ENCODE data around the gene IRF6. TPM values are rescaled to one million over a fixed set of nuclear protein-coding genes. Genes with fewer than 3 reads are reported as not detected.

Gene IRF6
- total RNA-seq, 4 donors from 2014 or later, result 0.46 to 1.2 (median 0.75) TPM

DNA sequence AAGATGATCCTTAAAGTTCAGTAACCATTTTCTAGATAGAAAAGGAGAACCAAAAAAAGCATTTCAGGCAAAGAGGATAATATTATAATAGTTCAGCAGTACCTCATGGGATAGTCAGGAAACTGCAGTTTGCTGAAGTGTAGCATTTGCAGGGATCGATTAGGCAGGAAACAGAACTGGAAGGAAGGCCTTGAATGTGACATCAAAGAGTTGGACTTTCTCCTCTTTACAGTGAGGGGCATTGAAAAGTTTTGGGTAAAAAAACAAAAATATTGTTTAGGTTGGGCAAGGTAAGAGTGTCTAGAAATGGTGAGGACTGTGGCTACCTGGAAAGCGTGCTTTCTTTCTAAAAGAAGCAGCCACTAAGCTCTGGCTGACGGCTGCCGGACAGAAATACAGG, 8.0 kb upstream of the IRF6 start:
- H3K9me3 ChIP-seq, result no peaks in the 10 kb centered on the region
- peaks cover 0 to 5% (median 0%) of the 10 kb centered on the region in 4 donors for H3K27me3 ChIP-seq
- 92% methylated on average over 4 of the region's 4 CpGs for WGBS
- TF ChIP-seq POLR2AphosphoS5 (IDR thresholded peaks at IDR 0.05), result no peak
- no peak for TF ChIP-seq EP300 (IDR thresholded peaks at IDR 0.05)
- TF ChIP-seq, protein P1, sequence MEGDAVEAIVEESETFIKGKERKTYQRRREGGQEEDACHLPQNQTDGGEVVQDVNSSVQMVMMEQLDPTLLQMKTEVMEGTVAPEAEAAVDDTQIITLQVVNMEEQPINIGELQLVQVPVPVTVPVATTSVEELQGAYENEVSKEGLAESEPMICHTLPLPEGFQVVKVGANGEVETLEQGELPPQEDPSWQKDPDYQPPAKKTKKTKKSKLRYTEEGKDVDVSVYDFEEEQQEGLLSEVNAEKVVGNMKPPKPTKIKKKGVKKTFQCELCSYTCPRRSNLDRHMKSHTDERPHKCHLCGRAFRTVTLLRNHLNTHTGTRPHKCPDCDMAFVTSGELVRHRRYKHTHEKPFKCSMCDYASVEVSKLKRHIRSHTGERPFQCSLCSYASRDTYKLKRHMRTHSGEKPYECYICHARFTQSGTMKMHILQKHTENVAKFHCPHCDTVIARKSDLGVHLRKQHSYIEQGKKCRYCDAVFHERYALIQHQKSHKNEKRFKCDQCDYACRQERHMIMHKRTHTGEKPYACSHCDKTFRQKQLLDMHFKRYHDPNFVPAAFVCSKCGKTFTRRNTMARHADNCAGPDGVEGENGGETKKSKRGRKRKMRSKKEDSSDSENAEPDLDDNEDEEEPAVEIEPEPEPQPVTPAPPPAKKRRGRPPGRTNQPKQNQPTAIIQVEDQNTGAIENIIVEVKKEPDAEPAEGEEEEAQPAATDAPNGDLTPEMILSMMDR (IDR thresholded peaks at IDR 0.05), result no peak
- no peaks in the 10 kb centered on the region for H3K4me1 ChIP-seq
- no peak overlapping the region for H3K27ac ChIP-seq (replicated peaks in 1 of 4)
- peak; percentile 21 for DNase-seq (ENCODE audit: extremely low spot score)
- intact Hi-C loops (cut with DNase I), result no loop called here
- no peaks in the 10 kb centered on the region for H3K36me3 ChIP-seq
- no peak overlapping the region for H3K4me3 ChIP-seq

GRCh38 chr1:209810783-209811182, 4.8 kb upstream of the IRF6 start:
- TF ChIP-seq EP300 (IDR thresholded peaks at IDR 0.05) (no peak), POLR2A (IDR thresholded peaks at IDR 0.05; ENCODE audit: low read depth) (no peak), POLR2AphosphoS5 (IDR thresholded peaks at IDR 0.05) (no peak)
- TF ChIP-seq, protein P1 (IDR thresholded peaks at IDR 0.05), result no peak
- Histone ChIP-seq H3K27me3 (peaks cover 0 to 3% (median 0%) of the 10 kb centered on the region in 4 donors), H3K4me1 (peaks cover 5 to 12% (median 10%) of the 10 kb centered on the region in 4 donors), H3K4me3 (no peak overlapping the region), H3K36me3 (no peaks in the 10 kb centered on the region), H3K9me3 (no peaks in the 10 kb centered on the region), H3K27ac (replicated peaks in 1 of 4) (no peak overlapping the region)
- DNase-seq (ENCODE audit: extremely low spot score), result no peak
- intact Hi-C loops (cut with DNase I), result no loop called here
- WGBS, result 96% methylated on average over 5 of the region's 5 CpGs

DNA sequence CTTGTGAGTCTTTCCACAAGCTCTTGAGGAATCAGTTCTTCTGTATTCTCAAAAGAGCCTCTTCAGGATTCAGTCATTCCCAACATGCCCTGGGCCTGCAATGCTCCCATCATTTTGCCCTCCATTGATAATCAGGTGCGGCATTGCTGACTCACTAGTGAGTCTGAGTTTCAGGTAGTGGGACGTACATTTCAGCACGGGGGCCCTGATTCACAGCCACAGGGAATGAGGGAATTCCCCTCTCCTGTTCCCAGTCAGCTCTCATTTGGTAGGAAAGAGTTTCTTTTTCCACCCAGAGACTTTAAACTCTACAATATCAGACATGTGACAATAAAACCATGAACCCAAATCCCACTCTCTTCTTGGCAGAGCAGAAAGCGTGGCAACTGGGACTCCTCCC, 3.7 kb upstream of the IRF6 start:
- DNase-seq (ENCODE audit: extremely low spot score), result no peak
- intact Hi-C loops (cut with DNase I), result no loop called here
- no peaks in the 10 kb centered on the region for H3K9me3 ChIP-seq
- H3K27ac ChIP-seq (replicated peaks in 1 of 4), result no peak overlapping the region
- no peak for TF ChIP-seq POLR2AphosphoS5 (IDR thresholded peaks at IDR 0.05)
- TF ChIP-seq, protein P1 (IDR thresholded peaks at IDR 0.05), result no peak
- no peak overlapping the region for H3K4me3 ChIP-seq
- peaks cover 5 to 19% (median 14%) of the 10 kb centered on the region in 4 donors for H3K4me1 ChIP-seq
- no peaks in the 10 kb centered on the region for H3K36me3 ChIP-seq
- H3K27me3 ChIP-seq, result peaks cover 0 to 9% (median 0%) of the 10 kb centered on the region in 4 donors
- WGBS, result 98% methylated on average over 4 of the region's 4 CpGs

DNA sequence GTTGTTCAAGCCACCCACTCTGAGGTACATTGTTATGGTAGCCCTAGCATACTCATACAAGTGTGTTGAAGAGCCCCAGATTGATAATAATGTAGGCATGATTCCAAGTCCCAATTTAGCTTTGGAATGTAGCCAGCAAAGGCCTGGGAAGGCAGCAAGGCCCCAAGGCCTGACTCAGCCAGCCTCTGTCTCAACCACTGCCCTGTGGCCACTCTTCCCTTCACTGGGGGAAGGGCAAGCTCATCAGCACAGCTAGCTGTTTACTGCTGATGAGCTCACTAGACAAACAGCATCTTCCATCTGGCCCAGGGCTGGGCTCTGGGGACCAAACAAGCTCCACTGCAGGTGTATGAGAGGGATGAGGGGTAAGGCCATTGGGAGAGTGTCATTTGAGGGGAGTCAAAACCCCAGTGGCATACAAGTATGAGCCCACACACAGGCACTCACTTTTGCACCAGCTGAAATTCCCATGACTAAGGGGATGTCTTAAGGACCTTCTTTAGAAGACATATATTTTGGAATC, 2.2 kb upstream of the IRF6 start:
- Histone ChIP-seq H3K4me3 (no peak overlapping the region), H3K27me3 (peaks cover 0 to 9% (median 0%) of the 10 kb centered on the region in 4 donors), H3K36me3 (no peaks in the 10 kb centered on the region), H3K27ac (replicated peaks in 1 of 4) (no peak overlapping the region), H3K9me3 (no peaks in the 10 kb centered on the region), H3K4me1 (peaks cover 5 to 19% (median 14%) of the 10 kb centered on the region in 4 donors)
- no peak for DNase-seq (ENCODE audit: extremely low spot score)
- TF ChIP-seq POLR2AphosphoS5 (IDR thresholded peaks at IDR 0.05) (no peak), EP300 (IDR thresholded peaks at IDR 0.05) (no peak), POLR2A (IDR thresholded peaks at IDR 0.05; ENCODE audit: low read depth) (no peak)
- TF ChIP-seq, protein P1 (IDR thresholded peaks at IDR 0.05), result no peak
- intact Hi-C loops (cut with DNase I), result no loop called here

GRCh38 chr1:209807509-209807908, 1.6 kb upstream of the IRF6 start:
- DNase-seq (ENCODE audit: extremely low spot score), result no peak

More at GRCh38 chr1:209807509-209807908, 1.6 kb upstream of the IRF6 start:
- Histone ChIP-seq H3K27me3 (peaks cover 0 to 9% (median 0%) of the 10 kb centered on the region in 4 donors), H3K9me3 (no peaks in the 10 kb centered on the region), H3K36me3 (no peaks in the 10 kb centered on the region), H3K4me3 (no peak overlapping the region), H3K27ac (replicated peaks in 1 of 4) (no peak overlapping the region), H3K4me1 (peaks cover 5 to 19% (median 14%) of the 10 kb centered on the region in 4 donors)
- WGBS, result 84% methylated on average over 4 of the region's 4 CpGs
- intact Hi-C loops (cut with DNase I), result no loop called here
- TF ChIP-seq EP300 (IDR thresholded peaks at IDR 0.05), result no peak
- TF ChIP-seq POLR2AphosphoS5 (IDR thresholded peaks at IDR 0.05), result no peak
- TF ChIP-seq POLR2A (IDR thresholded peaks at IDR 0.05; ENCODE audit: low read depth), result no peak
- TF ChIP-seq, protein P1 (IDR thresholded peaks at IDR 0.05), result no peak
